ENCODE measurements around the gene FN3KRP. TPM values are rescaled to one million over a fixed set of nuclear protein-coding genes. Genes with fewer than 3 reads are reported as not detected.
A peak's percentile ranks its signal among the peaks of the same experiment; 100 is the strongest.

Gene FN3KRP
- total and polyA plus RNA-seq, 2 of the 13 experiments (the other 11 are each of a cell fraction or from before 2014, with no cell fraction given), result 22.4 to 28.2 TPM

- TF ChIP-seq, protein P1, sequence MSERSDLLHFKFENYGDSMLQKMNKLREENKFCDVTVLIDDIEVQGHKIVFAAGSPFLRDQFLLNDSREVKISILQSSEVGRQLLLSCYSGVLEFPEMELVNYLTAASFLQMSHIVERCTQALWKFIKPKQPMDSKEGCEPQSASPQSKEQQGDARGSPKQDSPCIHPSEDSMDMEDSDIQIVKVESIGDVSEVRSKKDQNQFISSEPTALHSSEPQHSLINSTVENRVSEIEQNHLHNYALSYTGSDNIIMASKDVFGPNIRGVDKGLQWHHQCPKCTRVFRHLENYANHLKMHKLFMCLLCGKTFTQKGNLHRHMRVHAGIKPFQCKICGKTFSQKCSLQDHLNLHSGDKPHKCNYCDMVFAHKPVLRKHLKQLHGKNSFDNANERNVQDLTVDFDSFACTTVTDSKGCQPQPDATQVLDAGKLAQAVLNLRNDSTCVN (CRISPR knock-in tag; IDR thresholded peaks at IDR 0.05; ENCODE audit: borderline replicate concordance), result peak; percentile 60; the same call in 1 of the 2 replicates
- TF ChIP-seq HOXA7 (CRISPR knock-in tag; IDR thresholded peaks at IDR 0.05), result peak; percentile 92
- peak; percentile 78; the same call in 1 of the 2 replicates for TF ChIP-seq ZNF572 (CRISPR knock-in tag; IDR thresholded peaks at IDR 0.05)
- TF ChIP-seq SRSF1 (optimal IDR thresholded peaks at IDR 0.05; ENCODE audit: low read depth, low read length), result peak; percentile 86
- TF ChIP-seq, protein P2, sequence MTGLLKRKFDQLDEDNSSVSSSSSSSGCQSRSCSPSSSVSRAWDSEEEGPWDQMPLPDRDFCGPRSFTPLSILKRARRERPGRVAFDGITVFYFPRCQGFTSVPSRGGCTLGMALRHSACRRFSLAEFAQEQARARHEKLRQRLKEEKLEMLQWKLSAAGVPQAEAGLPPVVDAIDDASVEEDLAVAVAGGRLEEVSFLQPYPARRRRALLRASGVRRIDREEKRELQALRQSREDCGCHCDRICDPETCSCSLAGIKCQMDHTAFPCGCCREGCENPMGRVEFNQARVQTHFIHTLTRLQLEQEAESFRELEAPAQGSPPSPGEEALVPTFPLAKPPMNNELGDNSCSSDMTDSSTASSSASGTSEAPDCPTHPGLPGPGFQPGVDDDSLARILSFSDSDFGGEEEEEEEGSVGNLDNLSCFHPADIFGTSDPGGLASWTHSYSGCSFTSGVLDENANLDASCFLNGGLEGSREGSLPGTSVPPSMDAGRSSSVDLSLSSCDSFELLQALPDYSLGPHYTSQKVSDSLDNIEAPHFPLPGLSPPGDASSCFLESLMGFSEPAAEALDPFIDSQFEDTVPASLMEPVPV (CRISPR knock-in tag; IDR thresholded peaks at IDR 0.05), result peak; percentile 46; the same call in 1 of the 2 replicates
- TF ChIP-seq POLR2G (IDR thresholded peaks at IDR 0.05; ENCODE audit: low read depth, low read length), result peak; percentile 78
- peak; percentile 38; the same call in 1 of the 2 replicates for TF ChIP-seq SAFB2 (CRISPR knock-in tag; IDR thresholded peaks at IDR 0.05; ENCODE audit: borderline replicate concordance, low read depth)
- TF ChIP-seq ZSCAN20 (CRISPR knock-in tag; IDR thresholded peaks at IDR 0.05; ENCODE audit: borderline replicate concordance), result peak; percentile 92
- 0 out of 2 replicates have a peak, but pooled peaks have one; percentile 69 for TF ChIP-seq ZNF451 (CRISPR knock-in tag; IDR thresholded peaks at IDR 0.05)
- TF ChIP-seq BRD4 (CRISPR knock-in tag; IDR thresholded peaks at IDR 0.05), result peak; percentile 52; the same call in 1 of the 2 replicates
- peak; percentile 63; the same call in 1 of the 2 replicates for TF ChIP-seq SIN3A (IDR thresholded peaks at IDR 0.05; ENCODE audit: borderline replicate concordance, low read depth, low read length)
- TF ChIP-seq, protein P3, sequence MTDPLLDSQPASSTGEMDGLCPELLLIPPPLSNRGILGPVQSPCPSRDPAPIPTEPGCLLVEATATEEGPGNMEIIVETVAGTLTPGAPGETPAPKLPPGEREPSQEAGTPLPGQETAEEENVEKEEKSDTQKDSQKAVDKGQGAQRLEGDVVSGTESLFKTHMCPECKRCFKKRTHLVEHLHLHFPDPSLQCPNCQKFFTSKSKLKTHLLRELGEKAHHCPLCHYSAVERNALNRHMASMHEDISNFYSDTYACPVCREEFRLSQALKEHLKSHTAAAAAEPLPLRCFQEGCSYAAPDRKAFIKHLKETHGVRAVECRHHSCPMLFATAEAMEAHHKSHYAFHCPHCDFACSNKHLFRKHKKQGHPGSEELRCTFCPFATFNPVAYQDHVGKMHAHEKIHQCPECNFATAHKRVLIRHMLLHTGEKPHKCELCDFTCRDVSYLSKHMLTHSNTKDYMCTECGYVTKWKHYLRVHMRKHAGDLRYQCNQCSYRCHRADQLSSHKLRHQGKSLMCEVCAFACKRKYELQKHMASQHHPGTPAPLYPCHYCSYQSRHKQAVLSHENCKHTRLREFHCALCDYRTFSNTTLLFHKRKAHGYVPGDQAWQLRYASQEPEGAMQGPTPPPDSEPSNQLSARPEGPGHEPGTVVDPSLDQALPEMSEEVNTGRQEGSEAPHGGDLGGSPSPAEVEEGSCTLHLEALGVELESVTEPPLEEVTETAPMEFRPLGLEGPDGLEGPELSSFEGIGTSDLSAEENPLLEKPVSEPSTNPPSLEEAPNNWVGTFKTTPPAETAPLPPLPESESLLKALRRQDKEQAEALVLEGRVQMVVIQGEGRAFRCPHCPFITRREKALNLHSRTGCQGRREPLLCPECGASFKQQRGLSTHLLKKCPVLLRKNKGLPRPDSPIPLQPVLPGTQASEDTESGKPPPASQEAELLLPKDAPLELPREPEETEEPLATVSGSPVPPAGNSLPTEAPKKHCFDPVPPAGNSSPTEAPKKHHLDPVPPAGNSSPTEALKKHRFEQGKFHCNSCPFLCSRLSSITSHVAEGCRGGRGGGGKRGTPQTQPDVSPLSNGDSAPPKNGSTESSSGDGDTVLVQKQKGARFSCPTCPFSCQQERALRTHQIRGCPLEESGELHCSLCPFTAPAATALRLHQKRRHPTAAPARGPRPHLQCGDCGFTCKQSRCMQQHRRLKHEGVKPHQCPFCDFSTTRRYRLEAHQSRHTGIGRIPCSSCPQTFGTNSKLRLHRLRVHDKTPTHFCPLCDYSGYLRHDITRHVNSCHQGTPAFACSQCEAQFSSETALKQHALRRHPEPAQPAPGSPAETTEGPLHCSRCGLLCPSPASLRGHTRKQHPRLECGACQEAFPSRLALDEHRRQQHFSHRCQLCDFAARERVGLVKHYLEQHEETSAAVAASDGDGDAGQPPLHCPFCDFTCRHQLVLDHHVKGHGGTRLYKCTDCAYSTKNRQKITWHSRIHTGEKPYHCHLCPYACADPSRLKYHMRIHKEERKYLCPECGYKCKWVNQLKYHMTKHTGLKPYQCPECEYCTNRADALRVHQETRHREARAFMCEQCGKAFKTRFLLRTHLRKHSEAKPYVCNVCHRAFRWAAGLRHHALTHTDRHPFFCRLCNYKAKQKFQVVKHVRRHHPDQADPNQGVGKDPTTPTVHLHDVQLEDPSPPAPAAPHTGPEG (CRISPR knock-in tag; IDR thresholded peaks at IDR 0.05), result peak; percentile 84; the same call in 1 of the 2 replicates
- TF ChIP-seq, protein P4, sequence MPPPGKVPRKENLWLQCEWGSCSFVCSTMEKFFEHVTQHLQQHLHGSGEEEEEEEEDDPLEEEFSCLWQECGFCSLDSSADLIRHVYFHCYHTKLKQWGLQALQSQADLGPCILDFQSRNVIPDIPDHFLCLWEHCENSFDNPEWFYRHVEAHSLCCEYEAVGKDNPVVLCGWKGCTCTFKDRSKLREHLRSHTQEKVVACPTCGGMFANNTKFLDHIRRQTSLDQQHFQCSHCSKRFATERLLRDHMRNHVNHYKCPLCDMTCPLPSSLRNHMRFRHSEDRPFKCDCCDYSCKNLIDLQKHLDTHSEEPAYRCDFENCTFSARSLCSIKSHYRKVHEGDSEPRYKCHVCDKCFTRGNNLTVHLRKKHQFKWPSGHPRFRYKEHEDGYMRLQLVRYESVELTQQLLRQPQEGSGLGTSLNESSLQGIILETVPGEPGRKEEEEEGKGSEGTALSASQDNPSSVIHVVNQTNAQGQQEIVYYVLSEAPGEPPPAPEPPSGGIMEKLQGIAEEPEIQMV (CRISPR knock-in tag; IDR thresholded peaks at IDR 0.05; ENCODE audit: low read depth), result peak; percentile 86
- TF ChIP-seq ATRX (CRISPR knock-in tag; IDR thresholded peaks at IDR 0.05; ENCODE audit: borderline replicate concordance), result no peak
- peak; percentile 92; the same call in 1 of the 2 replicates for TF ChIP-seq ZNF761 (CRISPR knock-in tag; conservative IDR thresholded peaks at IDR 0.05)
- TF ChIP-seq HMGA1 (CRISPR knock-in tag; conservative IDR thresholded peaks at IDR 0.05), result no peak
Measured at GRCh38 chr17:82751571-82752370, 35.3 kb downstream of the FN3KRP start, which contains the start of gene TBCD (continued).
